T-cell (primary cell): ENCODE measurements around the gene LMNTD2. TPM values are rescaled to one million over a fixed set of nuclear protein-coding genes. Genes with fewer than 3 reads are reported as not detected.

Source experiments
- ATAC-seq, 4 experiments: fragments of 200-7000 bp in 3 of 4; fragments of 150-1000 bp in 1 of 4; cut with Tn5 transposase; replicated peaks in 1 of 4; 1 replicate in 3 of 4; 2 replicates in 1 of 4; pipeline ENCODE4 v1.10.0; 2021; ENCODE audit warnings: moderate library complexity in 3 of 4, mild to moderate bottlenecking in 2 of 4, moderate number of reproducible peaks in 1 of 4
- CTCF ChIA-PET, 2 donors: fragments of 300-600 bp; sonication (Branson Sonifier 250); formaldehyde crosslinking; loops; one replicate each; lab custom pipeline; 2022; ENCODE audit warnings: antibody characterized with exemption in 2 of 2; lab: Charles Lee
- POLR2A ChIA-PET, 2 donors: fragments of 300-600 bp; sonication (Branson Sonifier 250); formaldehyde crosslinking; loops; one replicate each; lab custom pipeline; 2022; ENCODE audit warnings: antibody characterized with exemption in 2 of 2; lab: Charles Lee
- DNase-seq, 35 experiments: peaks; one replicate each; pipeline versions ENCODE4 v3.0.0 to v3.0.0-alpha.2; 2013 to 2023
- H3K27ac ChIP-seq: one replicate; pipeline ENCODE4 v1.5.1; 2013; ENCODE audit warnings: low read length
- H3K27me3 ChIP-seq, 2 experiments: replicated peaks in 1 of 2; 1 replicate in 1 of 2; 2 replicates in 1 of 2; pipeline versions ENCODE4 v1.6.1 to v1.7.0; 2013; ENCODE audit warnings: low read length in 1 of 2, mixed read lengths in 1 of 2; ENCODE audit not compliant: control insufficient read depth in 2 of 2, insufficient read depth in 2 of 2; ENCODE audit errors: extremely low read depth in 1 of 2
- H3K36me3 ChIP-seq, 2 donors: 1 replicate in 1 of 2; 2 replicates in 1 of 2; pipeline versions ENCODE4 v1.6.1 to v1.7.0; 2013; ENCODE audit warnings: low read length in 1 of 2; ENCODE audit not compliant: control insufficient read depth in 2 of 2, insufficient read depth in 1 of 2; ENCODE audit errors: extremely low read depth in 1 of 2
- H3K4me1 ChIP-seq, 2 experiments: 1 replicate in 1 of 2; 2 replicates in 1 of 2; pipeline versions ENCODE4 v1.6.1 to v1.7.0; 2013; ENCODE audit warnings: low read length in 2 of 2, mixed read lengths in 1 of 2; ENCODE audit not compliant: insufficient read depth in 2 of 2, control insufficient read depth in 1 of 2; ENCODE audit errors: extremely low read depth in 1 of 2
- H3K4me3 ChIP-seq, 2 donors: 1 replicate in 1 of 2; 2 replicates in 1 of 2; pipeline versions ENCODE4 v1.5.1 to v1.7.0; 2013; ENCODE audit warnings: mild to moderate bottlenecking in 2 of 2, low read length in 1 of 2, moderate library complexity in 1 of 2; ENCODE audit not compliant: control insufficient read depth in 1 of 2; ENCODE audit errors: extremely low read depth in 1 of 2
- H3K9me3 ChIP-seq: 2 replicates; pipeline ENCODE4 v1.7.0; 2013
- H3K27ac Mint-ChIP-seq, 2 donors: one replicate each; pipeline ENCODE4 v1.8.0; 2020 to 2021; ENCODE audit warnings: mild to moderate bottlenecking in 2 of 2, mixed read lengths in 2 of 2
- H3K27me3 Mint-ChIP-seq, 2 donors: one replicate each; pipeline ENCODE4 v1.8.0; 2021 to 2022; ENCODE audit warnings: mixed read lengths in 2 of 2
- H3K36me3 Mint-ChIP-seq: one replicate; pipeline ENCODE4 v1.8.0; 2021; ENCODE audit warnings: mixed read lengths
- H3K4me1 Mint-ChIP-seq, 3 donors: one replicate each; pipeline ENCODE4 v1.8.0; 2020 to 2022; ENCODE audit warnings: mixed read lengths in 3 of 3, mild to moderate bottlenecking in 1 of 3
- H3K4me3 Mint-ChIP-seq, 3 donors: one replicate each; pipeline ENCODE4 v1.8.0; 2020 to 2022; ENCODE audit warnings: mild to moderate bottlenecking in 3 of 3, mixed read lengths in 3 of 3, moderate library complexity in 3 of 3
- H3K9me3 Mint-ChIP-seq, 3 donors: one replicate each; pipeline ENCODE4 v1.8.0; 2020 to 2022; ENCODE audit warnings: mixed read lengths in 3 of 3
- WGBS: methylation state at CpG from one replicate; pipeline ENCODE4 v1.1.5; 2013; ENCODE audit warnings: missing lambda C conversion rate; ENCODE audit not compliant: insufficient coverage; 5-methylcytosine and 5-hydroxymethylcytosine counted together
- total RNA-seq, 35 experiments: library from RNA in 6 of 35; stranded (reverse) in 6 of 35; fragments of 120-200 nt in 1 of 35; gene quantifications; one replicate each; pipeline versions ENCODE4 v1.2.1 to v1.2.4 and lab custom pipeline; 2013 to 2026

Gene LMNTD2
- total RNA-seq, 5 donors from 2014 or later (not counting 1 experiment from before 2014, with no cell fraction given), result 5.1 to 13.4 (median 8.8) TPM

DNA sequence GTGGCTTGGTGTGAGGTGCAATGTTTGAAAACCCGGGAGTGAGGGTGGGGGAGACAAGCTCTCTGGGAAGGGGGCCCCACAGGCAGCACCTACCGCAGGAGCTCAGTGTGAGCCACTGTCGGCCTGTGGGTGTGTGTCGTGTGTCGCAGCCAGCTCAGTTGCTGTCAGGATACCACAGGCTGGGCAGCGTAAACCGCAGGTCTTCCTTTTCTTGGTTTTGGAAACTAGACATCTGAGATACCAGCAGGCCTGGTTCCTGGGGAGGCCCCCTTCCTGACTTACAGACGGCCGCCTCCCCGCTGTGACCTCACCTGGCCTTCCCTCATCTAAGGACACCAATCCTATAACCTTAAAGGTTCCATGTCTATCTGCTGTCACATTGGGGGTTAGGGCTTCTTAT is 35.8 kb upstream of the LMNTD2 start:
- H3K36me3 ChIP-seq, result peaks cover 43 to 82% of the 10 kb centered on the region in 2 donors
- H3K27ac ChIP-seq, result no peak overlapping the region
- WGBS, result 76% methylated on average over 7 of the region's 10 CpGs
- no peak overlapping the region for H3K4me3 Mint-ChIP-seq
- POLR2A ChIA-PET, result no interaction called here
- H3K27me3 Mint-ChIP-seq, result no peaks in the 10 kb centered on the region
- peak overlapping the region in 1 of 2 donors; percentile 75 for H3K27ac Mint-ChIP-seq
- peaks cover 0 to 9% (median 8%) of the 10 kb centered on the region in 3 donors for H3K4me1 Mint-ChIP-seq
- H3K9me3 ChIP-seq, result no peaks in the 10 kb centered on the region
- peaks cover 0 to 11% of the 10 kb centered on the region in 2 experiments for H3K4me1 ChIP-seq
- peak in 1 of 4 experiments; percentile 36 for ATAC-seq
- H3K9me3 Mint-ChIP-seq, result no peaks in the 10 kb centered on the region
- CTCF ChIA-PET, result no interaction called here
- H3K4me3 ChIP-seq, result no peak overlapping the region
- no peaks in the 10 kb centered on the region for H3K27me3 ChIP-seq
- H3K36me3 Mint-ChIP-seq, result peaks cover 28% of the 10 kb centered on the region
- no peak for DNase-seq

GRCh38 chr11:595400-595799 is 34.9 kb upstream of the LMNTD2 start:
- Mint-ChIP-seq H3K9me3 (no peaks in the 10 kb centered on the region), H3K4me1 (peaks cover 0 to 9% (median 8%) of the 10 kb centered on the region in 3 donors), H3K36me3 (peaks cover 26% of the 10 kb centered on the region), H3K4me3 (no peak overlapping the region), H3K27ac (no peak overlapping the region), H3K27me3 (no peaks in the 10 kb centered on the region)
- POLR2A ChIA-PET, result no interaction called here
- Histone ChIP-seq H3K27me3 (no peaks in the 10 kb centered on the region), H3K27ac (no peak overlapping the region), H3K9me3 (no peaks in the 10 kb centered on the region), H3K4me3 (no peak overlapping the region), H3K4me1 (peaks cover 0 to 11% of the 10 kb centered on the region in 2 experiments), H3K36me3 (peaks cover 36 to 85% of the 10 kb centered on the region in 2 donors)
- no peak for DNase-seq
- no peak for ATAC-seq
- 95% methylated on average over 6 of the region's 10 CpGs for WGBS
- CTCF ChIA-PET, result no interaction called here

GRCh38 chr11:593347-593746 is 32.8 kb upstream of the LMNTD2 start:
- no peak overlapping the region for H3K4me3 Mint-ChIP-seq
- H3K27me3 Mint-ChIP-seq, result no peaks in the 10 kb centered on the region
- H3K4me1 ChIP-seq, result peaks cover 0 to 16% of the 10 kb centered on the region in 2 experiments
- no peaks in the 10 kb centered on the region for H3K9me3 ChIP-seq
- no peak overlapping the region for H3K4me3 ChIP-seq
- peaks cover 10 to 18% (median 15%) of the 10 kb centered on the region in 3 donors for H3K4me1 Mint-ChIP-seq
- H3K27ac ChIP-seq, result no peak overlapping the region
- 98% methylated on average over 19 of the region's 21 CpGs for WGBS
- POLR2A ChIA-PET, result no interaction called here
- no peaks in the 10 kb centered on the region for H3K9me3 Mint-ChIP-seq
- peaks cover 29% of the 10 kb centered on the region for H3K36me3 Mint-ChIP-seq
- CTCF ChIA-PET, result no interaction called here
- no peak for ATAC-seq
- no peaks in the 10 kb centered on the region for H3K27me3 ChIP-seq
- H3K36me3 ChIP-seq, result peaks cover 30 to 83% of the 10 kb centered on the region in 2 donors
- no peak overlapping the region for H3K27ac Mint-ChIP-seq
- DNase-seq, result no peak

DNA sequence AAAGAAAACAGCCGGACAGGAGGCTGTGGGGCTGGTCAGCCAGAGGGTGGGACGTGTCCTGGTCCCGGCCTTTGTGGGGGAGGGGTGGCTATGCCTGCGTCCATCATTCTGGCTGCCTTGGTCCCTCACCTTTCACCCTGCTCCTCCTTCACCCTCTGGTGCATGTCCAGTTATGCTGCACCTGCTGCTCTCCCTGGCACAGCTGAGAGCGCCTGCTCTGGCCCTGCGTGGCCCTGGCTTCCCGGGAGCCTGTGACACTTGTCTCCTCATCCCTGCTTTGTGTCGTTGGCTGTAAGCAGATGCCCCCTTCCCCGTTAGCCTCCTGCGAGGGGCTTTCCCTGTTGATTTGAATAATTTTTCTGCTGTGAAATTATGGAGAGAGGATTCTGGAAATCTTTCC is 32.4 kb upstream of the LMNTD2 start:
- ChIA-PET POLR2A (no interaction called here), CTCF (no interaction called here)
- no peaks in the 10 kb centered on the region for H3K27me3 Mint-ChIP-seq

GRCh38 chr11:592501-592900 is 32.0 kb upstream of the LMNTD2 start:
- ChIA-PET POLR2A (no interaction called here), CTCF (no interaction called here)
- DNase-seq (no peak), ATAC-seq (no peak)
- Mint-ChIP-seq H3K9me3 (no peaks in the 10 kb centered on the region), H3K36me3 (peaks cover 31% of the 10 kb centered on the region), H3K4me3 (no peak overlapping the region), H3K27ac (no peak overlapping the region), H3K4me1 (peaks cover 19 to 27% (median 23%) of the 10 kb centered on the region in 3 donors), H3K27me3 (no peaks in the 10 kb centered on the region)
- over 99% methylated on average over 19 of the region's 22 CpGs for WGBS
- Histone ChIP-seq H3K4me3 (no peak overlapping the region), H3K4me1 (peaks cover 3 to 25% of the 10 kb centered on the region in 2 experiments), H3K36me3 (peaks cover 30 to 75% of the 10 kb centered on the region in 2 donors), H3K27ac (no peak overlapping the region), H3K9me3 (no peaks in the 10 kb centered on the region), H3K27me3 (no peaks in the 10 kb centered on the region)

More for the DNA sequence above, 32.4 kb upstream of the LMNTD2 start:
- Histone ChIP-seq H3K27me3 (no peaks in the 10 kb centered on the region), H3K27ac (no peak overlapping the region), H3K9me3 (no peaks in the 10 kb centered on the region), H3K4me1 (peaks cover 0 to 21% of the 10 kb centered on the region in 2 experiments), H3K4me3 (no peak overlapping the region), H3K36me3 (peaks cover 30 to 79% of the 10 kb centered on the region in 2 donors)
- WGBS, result 100% methylated on average over 3 of the region's 10 CpGs
- DNase-seq (no peak), ATAC-seq (no peak)
- no peak overlapping the region for H3K4me3 Mint-ChIP-seq
- H3K27ac Mint-ChIP-seq, result no peak overlapping the region
- peaks cover 29% of the 10 kb centered on the region for H3K36me3 Mint-ChIP-seq
- no peaks in the 10 kb centered on the region for H3K9me3 Mint-ChIP-seq
- peaks cover 14 to 23% (median 19%) of the 10 kb centered on the region in 3 donors for H3K4me1 Mint-ChIP-seq

DNA sequence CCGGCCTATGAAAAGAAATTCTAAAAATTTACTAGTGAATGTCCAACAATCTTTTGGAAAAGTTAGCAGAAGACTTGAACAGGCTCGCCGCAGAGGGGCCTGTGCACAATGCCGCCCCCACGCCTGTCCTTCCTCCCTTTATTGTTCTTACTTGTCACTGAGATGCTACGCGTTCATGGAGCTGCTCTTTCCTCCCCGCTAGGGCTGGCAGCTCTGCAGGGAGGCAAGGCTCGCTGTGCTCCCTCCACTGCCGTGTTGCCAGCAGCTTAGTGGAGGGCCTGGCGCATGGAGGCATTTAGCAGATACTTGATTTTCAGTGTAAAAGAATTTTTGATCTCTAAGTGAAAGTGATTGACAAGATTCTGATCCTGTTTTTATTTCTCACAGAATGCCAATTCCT is 30.5 kb upstream of the LMNTD2 start:
- Mint-ChIP-seq H3K27ac (peak overlapping the region in 1 of 2 donors; percentile 28), H3K9me3 (no peaks in the 10 kb centered on the region), H3K4me1 (peaks cover 31 to 34% (median 33%) of the 10 kb centered on the region in 3 donors), H3K36me3 (peaks cover 32% of the 10 kb centered on the region), H3K27me3 (no peaks in the 10 kb centered on the region), H3K4me3 (no peak overlapping the region)
- no peak overlapping the region for H3K27ac ChIP-seq
- peaks cover 26 to 78% of the 10 kb centered on the region in 2 donors for H3K36me3 ChIP-seq
- peaks cover 5 to 32% of the 10 kb centered on the region in 2 experiments for H3K4me1 ChIP-seq
- DNase-seq (no peak), ATAC-seq (no peak)
- no peaks in the 10 kb centered on the region for H3K9me3 ChIP-seq
- POLR2A ChIA-PET, result no interaction called here
- no peaks in the 10 kb centered on the region for H3K27me3 ChIP-seq
- WGBS, result 82% methylated on average over 9 of the region's 11 CpGs
- H3K4me3 ChIP-seq, result no peak overlapping the region
- CTCF ChIA-PET, result interaction anchor here in 1 of 2 donors (0.7 kb wide), 1 partner anchor 13 kb away, joined by 3 read pairs; no protein-coding TSS in a partner anchor
